ENCODE data around the gene SLC12A2.

SLC12A2 gene

GRCh38 chr5:128163991-128164390, 80.4 kb downstream of the SLC12A2 start:
- CTCF ChIA-PET, result interaction anchor here (1.0 kb wide), 1 partner anchor 12 kb away, joined by 4 read pairs; no protein-coding TSS in a partner anchor
- no peaks in the 10 kb centered on the region for H3K27me3 Mint-ChIP-seq
- no peak for DNase-seq
- H3K27ac Mint-ChIP-seq, result no peak overlapping the region
- H3K4me1 Mint-ChIP-seq, result no peaks in the 10 kb centered on the region
- no peaks in the 10 kb centered on the region for H3K9me3 Mint-ChIP-seq
- H3K36me3 Mint-ChIP-seq, result peaks cover 30% of the 10 kb centered on the region
- H3K4me3 Mint-ChIP-seq, result no peak overlapping the region

GRCh38 chr5:128169401-128170017, 85.9 kb downstream of the SLC12A2 start:
- peaks cover 4% of the 10 kb centered on the region for H3K36me3 Mint-ChIP-seq
- H3K27ac Mint-ChIP-seq, result no peak overlapping the region
- DNase-seq, result no peak
- H3K9me3 Mint-ChIP-seq, result no peaks in the 10 kb centered on the region
- CTCF ChIA-PET, result no interaction called here
- H3K4me1 Mint-ChIP-seq, result no peaks in the 10 kb centered on the region
- H3K27me3 Mint-ChIP-seq, result no peaks in the 10 kb centered on the region
- no peak overlapping the region for H3K4me3 Mint-ChIP-seq

GRCh38 chr5:128172102-128172501, 88.5 kb downstream of the SLC12A2 start:
- Mint-ChIP-seq H3K4me3 (no peak overlapping the region), H3K27ac (no peak overlapping the region)
- CTCF ChIA-PET, result no interaction called here

GRCh38 chr5:128174951-128175350, 91.4 kb downstream of the SLC12A2 start:
- H3K36me3 Mint-ChIP-seq, result peaks cover 8% of the 10 kb centered on the region
- no peak for DNase-seq
- no peaks in the 10 kb centered on the region for H3K27me3 Mint-ChIP-seq
- H3K27ac Mint-ChIP-seq, result no peak overlapping the region
- H3K4me3 Mint-ChIP-seq, result no peak overlapping the region
- CTCF ChIA-PET, result no interaction called here
- no peaks in the 10 kb centered on the region for H3K4me1 Mint-ChIP-seq
- no peaks in the 10 kb centered on the region for H3K9me3 Mint-ChIP-seq

More at GRCh38 chr5:128172102-128172501, 88.5 kb downstream of the SLC12A2 start:
- Mint-ChIP-seq H3K9me3 (no peaks in the 10 kb centered on the region), H3K36me3 (peaks cover 3% of the 10 kb centered on the region), H3K4me1 (no peaks in the 10 kb centered on the region), H3K27me3 (no peaks in the 10 kb centered on the region)
- DNase-seq, result no peak

- CTCF ChIA-PET, result no interaction called here
- Mint-ChIP-seq H3K4me3 (no peak overlapping the region), H3K4me1 (peaks cover 17% of the 10 kb centered on the region), H3K9me3 (no peaks in the 10 kb centered on the region), H3K27ac (no peak overlapping the region), H3K36me3 (peaks cover 8% of the 10 kb centered on the region), H3K27me3 (no peaks in the 10 kb centered on the region)
- no peak for DNase-seq
Observed at GRCh38 chr5:128192368-128192767, 108.8 kb downstream of the SLC12A2 start.

GRCh38 chr5:128193665-128194390, 110.3 kb downstream of the SLC12A2 start:
- CTCF ChIA-PET, result no interaction called here
- no peaks in the 10 kb centered on the region for H3K27me3 Mint-ChIP-seq
- peaks cover 7% of the 10 kb centered on the region for H3K36me3 Mint-ChIP-seq
- DNase-seq, result no peak
- no peak overlapping the region for H3K4me3 Mint-ChIP-seq
- no peak overlapping the region for H3K27ac Mint-ChIP-seq
- H3K4me1 Mint-ChIP-seq, result peaks cover 28% of the 10 kb centered on the region
- no peaks in the 10 kb centered on the region for H3K9me3 Mint-ChIP-seq

- Mint-ChIP-seq H3K27ac (no peak overlapping the region), H3K27me3 (no peaks in the 10 kb centered on the region), H3K9me3 (no peaks in the 10 kb centered on the region), H3K36me3 (peaks cover 7% of the 10 kb centered on the region), H3K4me1 (peaks cover 28% of the 10 kb centered on the region), H3K4me3 (no peak overlapping the region)
- DNase-seq, result no peak
- CTCF ChIA-PET, result interaction anchor here (0.7 kb wide), 1 partner anchor 366 kb away, joined by 3 read pairs; no protein-coding TSS in a partner anchor
Observed at GRCh38 chr5:128195316-128195715, 111.8 kb downstream of the SLC12A2 start.

- no peak overlapping the region for H3K4me3 Mint-ChIP-seq
- H3K36me3 Mint-ChIP-seq, result peaks cover 7% of the 10 kb centered on the region
- no peaks in the 10 kb centered on the region for H3K9me3 Mint-ChIP-seq
- CTCF ChIA-PET, result no interaction called here
- peaks cover under 1% of the 10 kb centered on the region for H3K27me3 Mint-ChIP-seq
- H3K27ac Mint-ChIP-seq, result no peak overlapping the region
- H3K4me1 Mint-ChIP-seq, result peaks cover 31% of the 10 kb centered on the region
- DNase-seq, result no peak
Observed at GRCh38 chr5:128196080-128196479, 112.5 kb downstream of the SLC12A2 start.

GRCh38 chr5:128196791-128197190, 113.2 kb downstream of the SLC12A2 start:
- Mint-ChIP-seq H3K27me3 (peaks cover 6% of the 10 kb centered on the region), H3K4me1 (peaks cover 36% of the 10 kb centered on the region), H3K9me3 (no peaks in the 10 kb centered on the region), H3K27ac (no peak overlapping the region), H3K4me3 (no peak overlapping the region), H3K36me3 (peaks cover 7% of the 10 kb centered on the region)
- DNase-seq, result no peak
- CTCF ChIA-PET, result interaction anchor here (1.1 kb wide), 1 partner anchor 439 kb away, joined by 3 read pairs; no protein-coding TSS in a partner anchor

GRCh38 chr5:128197896-128198522, 114.4 kb downstream of the SLC12A2 start:
- CTCF ChIA-PET, result no interaction called here
- H3K4me3 Mint-ChIP-seq, result no peak overlapping the region
- H3K4me1 Mint-ChIP-seq, result peaks cover 36% of the 10 kb centered on the region
- H3K9me3 Mint-ChIP-seq, result no peaks in the 10 kb centered on the region
- peaks cover 7% of the 10 kb centered on the region for H3K36me3 Mint-ChIP-seq
- H3K27me3 Mint-ChIP-seq, result peaks cover 6% of the 10 kb centered on the region
- peak overlapping the region; percentile 24 for H3K27ac Mint-ChIP-seq
- DNase-seq, result no peak

- Mint-ChIP-seq H3K27me3 (peaks cover 6% of the 10 kb centered on the region), H3K4me1 (peaks cover 31% of the 10 kb centered on the region), H3K36me3 (peaks cover 6% of the 10 kb centered on the region), H3K27ac (no peak overlapping the region), H3K4me3 (no peak overlapping the region), H3K9me3 (no peaks in the 10 kb centered on the region)
- CTCF ChIA-PET, result interaction anchor here (1.4 kb wide), 1 partner anchor 633 kb away, joined by 3 read pairs; no protein-coding TSS in a partner anchor
- DNase-seq, result no peak
Observed at GRCh38 chr5:128199104-128199503, 115.5 kb downstream of the SLC12A2 start.

GRCh38 chr5:128199611-128200010, 116.0 kb downstream of the SLC12A2 start:
- no peak overlapping the region for H3K4me3 Mint-ChIP-seq
- peaks cover 6% of the 10 kb centered on the region for H3K27me3 Mint-ChIP-seq
- no peaks in the 10 kb centered on the region for H3K9me3 Mint-ChIP-seq
- H3K36me3 Mint-ChIP-seq, result peaks cover 6% of the 10 kb centered on the region
- H3K27ac Mint-ChIP-seq, result no peak overlapping the region
- peaks cover 30% of the 10 kb centered on the region for H3K4me1 Mint-ChIP-seq
- CTCF ChIA-PET, result interaction anchor here (0.9 to 1.4 kb wide), 5 partner anchors 9 to 635 kb away, joined by 3 to 4 read pairs (median 3); no protein-coding TSS in a partner anchor
- DNase-seq, result no peak

- H3K36me3 Mint-ChIP-seq, result peaks cover 6% of the 10 kb centered on the region
- no peak overlapping the region for H3K4me3 Mint-ChIP-seq
- CTCF ChIA-PET, result interaction anchor here (0.6 to 1.6 kb wide), 12 partner anchors 12 to 640 kb away, joined by 3 to 14 read pairs (median 4); no protein-coding TSS in a partner anchor
- no peaks in the 10 kb centered on the region for H3K9me3 Mint-ChIP-seq
- H3K27me3 Mint-ChIP-seq, result peaks cover 6% of the 10 kb centered on the region
- DNase-seq, result peak; percentile 89
- H3K27ac Mint-ChIP-seq, result no peak overlapping the region
- H3K4me1 Mint-ChIP-seq, result peaks cover 30% of the 10 kb centered on the region
Observed at GRCh38 chr5:128201065-128201926, 117.7 kb downstream of the SLC12A2 start.

- H3K27me3 Mint-ChIP-seq, result peaks cover 6% of the 10 kb centered on the region
- DNase-seq, result no peak
- no peak overlapping the region for H3K27ac Mint-ChIP-seq
- H3K4me1 Mint-ChIP-seq, result peaks cover 19% of the 10 kb centered on the region
- H3K9me3 Mint-ChIP-seq, result no peaks in the 10 kb centered on the region
- H3K36me3 Mint-ChIP-seq, result peaks cover under 1% of the 10 kb centered on the region
- CTCF ChIA-PET, result interaction anchor here (1.0 to 2.1 kb wide), 5 partner anchors 326 to 639 kb away, joined by 4 to 14 read pairs (median 4); no protein-coding TSS in a partner anchor
- H3K4me3 Mint-ChIP-seq, result no peak overlapping the region
Observed at GRCh38 chr5:128202320-128202719, 118.8 kb downstream of the SLC12A2 start.

Data from activated naive CD4-positive, alpha-beta T cell treated with anti-CD3 and anti-CD28 coated beads, Interleukin-2, amount 10 ng/mL, durations not matched to agents 7 days and 5 days (primary cell).